HG02885 (cell line): ENCODE results near the gene MATR3.
"Not testable (repeated sequence)": the region's sequence is repeated elsewhere in the genome, so short reads cannot be mapped to it uniquely, and the experiment has no call there.

Experiments
- ATAC-seq: cut with Tn5 transposase; IDR thresholded peaks from one replicate; pipeline ENCODE4 v1.9.1; 2021; ENCODE audit warnings: mild to moderate bottlenecking; ENCODE audit not compliant: unreplicated experiment, poor library complexity

The MATR3 gene

DNA sequence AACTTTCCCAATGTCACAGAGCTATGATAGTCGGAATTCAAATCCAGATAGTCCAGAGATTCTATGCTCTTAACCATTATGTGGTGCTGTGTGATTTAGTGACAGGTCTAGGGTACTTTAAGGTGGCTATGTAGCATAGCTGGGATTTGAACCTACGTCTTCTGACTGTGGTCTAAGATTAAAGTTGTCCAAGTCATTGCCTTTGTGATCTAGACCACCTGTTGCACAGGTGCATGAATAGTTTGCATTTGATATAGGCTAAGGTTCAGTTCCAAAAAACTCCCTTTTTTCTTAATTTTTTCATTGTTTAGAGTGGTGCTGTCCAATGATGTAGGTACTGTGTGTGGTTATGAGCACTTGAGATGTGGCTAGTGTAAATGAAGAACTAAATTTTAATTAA lies 50.6 kb downstream of the MATR3 start:
- no peak for ATAC-seq

DNA sequence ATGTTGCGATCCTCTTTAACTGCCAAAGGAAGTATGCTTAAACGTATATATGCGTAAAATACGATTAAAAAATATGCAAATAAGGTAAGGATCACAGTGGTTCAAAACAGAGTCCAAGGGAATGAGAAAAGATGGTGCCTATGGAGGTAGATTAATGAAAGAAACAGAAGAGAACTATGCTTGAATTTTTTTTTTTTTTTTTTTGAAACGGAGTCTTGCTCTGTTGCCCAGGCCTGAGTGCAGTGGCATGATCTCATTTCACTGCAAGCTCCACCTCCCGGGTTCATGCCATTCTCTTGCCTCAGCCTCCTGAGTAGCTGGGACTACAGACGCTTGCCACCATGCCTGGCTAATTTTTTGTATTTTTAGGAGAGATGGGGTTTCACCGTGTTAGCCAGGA lies 51.9 kb downstream of the MATR3 start:
- not testable (repeated sequence) for ATAC-seq

DNA sequence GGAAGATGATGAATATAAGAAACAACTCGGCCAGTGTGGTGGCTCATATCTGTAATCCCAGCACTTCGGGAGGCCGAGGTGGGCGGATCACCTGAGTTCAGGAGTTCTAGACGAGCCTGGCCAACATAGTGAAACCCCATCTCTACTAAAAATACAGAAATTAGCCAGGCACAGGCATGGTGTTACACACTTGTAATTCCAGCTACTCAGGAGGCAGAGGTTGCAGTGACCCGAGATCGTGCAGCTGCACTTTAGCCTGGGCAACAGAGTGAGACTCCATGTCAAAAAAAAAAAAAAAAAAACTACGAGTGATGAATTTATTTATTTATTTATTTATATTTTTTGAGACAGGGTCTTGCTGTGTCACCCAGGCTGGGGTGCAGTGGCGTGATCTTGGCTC lies 54.3 kb downstream of the MATR3 start:
- ATAC-seq, result not testable (repeated sequence)

DNA sequence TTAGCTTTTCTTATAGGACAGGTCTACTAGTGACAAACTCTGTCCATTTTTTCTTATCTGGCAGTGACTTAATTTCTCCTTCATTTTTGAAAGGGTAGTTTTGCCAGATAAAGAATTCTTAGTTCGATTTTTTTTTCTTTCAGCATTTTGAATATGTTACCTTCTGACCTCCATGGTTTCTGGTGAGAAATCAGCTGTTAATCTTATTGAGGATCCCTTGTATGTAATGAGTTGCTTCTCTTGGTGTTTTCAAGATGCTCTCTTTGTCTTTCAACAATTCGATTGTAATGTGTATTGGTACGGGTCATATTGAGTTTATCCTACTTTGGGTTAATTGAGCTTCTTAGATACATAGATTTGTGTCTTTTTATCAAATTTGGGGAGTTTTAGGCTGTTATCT lies 60.6 kb downstream of the MATR3 start:
- ATAC-seq, result no peak

GRCh38 chr5:139355900-139356299 lies 62.4 kb downstream of the MATR3 start:
- not testable (repeated sequence) for ATAC-seq

- no peak for ATAC-seq
Measured at GRCh38 chr5:139358064-139358463, 64.5 kb downstream of the MATR3 start.

GRCh38 chr5:139360384-139360783 lies 66.8 kb downstream of the MATR3 start:
- ATAC-seq, result no peak

- ATAC-seq, result no peak
Measured at GRCh38 chr5:139361835-139362429, 68.4 kb downstream of the MATR3 start.

DNA sequence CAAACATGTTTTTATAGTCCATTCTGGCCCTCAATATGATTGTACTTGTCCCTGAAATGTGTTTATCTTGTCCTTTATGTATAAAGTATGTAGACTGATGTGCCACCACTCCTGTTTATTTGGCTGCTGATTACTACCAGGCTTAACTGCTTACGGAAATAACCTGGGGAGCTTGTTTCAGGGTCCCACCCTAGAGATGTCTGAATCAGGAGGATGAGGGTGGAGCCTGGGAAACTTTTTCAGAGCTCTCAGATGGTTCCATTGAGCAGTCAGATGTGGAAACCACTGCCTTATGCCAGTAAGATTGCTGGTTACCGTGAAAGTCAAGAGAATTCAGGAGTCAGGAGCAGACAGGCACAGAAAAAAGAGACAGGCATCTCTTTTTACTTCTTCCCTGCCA lies 70.4 kb downstream of the MATR3 start:
- ATAC-seq, result no peak

DNA sequence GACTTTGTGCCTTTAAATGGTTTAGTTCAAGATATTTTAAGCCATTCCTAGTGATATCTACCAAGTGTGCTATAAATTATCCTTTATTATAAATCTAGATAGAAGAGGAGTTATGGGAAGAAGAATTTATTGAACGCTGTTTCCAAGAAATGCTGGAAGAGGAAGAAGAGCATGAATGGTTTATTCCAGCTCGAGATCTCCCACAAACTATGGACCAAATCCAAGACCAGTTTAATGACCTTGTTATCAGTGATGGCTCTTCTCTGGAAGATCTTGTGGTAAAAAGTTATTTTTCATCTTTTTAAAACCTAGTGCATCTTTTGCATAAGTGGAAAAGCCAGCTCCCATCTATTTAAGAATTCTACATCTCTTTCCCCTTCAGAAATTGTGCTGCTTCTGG lies 70.9 kb downstream of the MATR3 start:
- no peak for ATAC-seq

GRCh38 chr5:139368613-139369012 lies 75.1 kb downstream of the MATR3 start:
- no peak for ATAC-seq

DNA sequence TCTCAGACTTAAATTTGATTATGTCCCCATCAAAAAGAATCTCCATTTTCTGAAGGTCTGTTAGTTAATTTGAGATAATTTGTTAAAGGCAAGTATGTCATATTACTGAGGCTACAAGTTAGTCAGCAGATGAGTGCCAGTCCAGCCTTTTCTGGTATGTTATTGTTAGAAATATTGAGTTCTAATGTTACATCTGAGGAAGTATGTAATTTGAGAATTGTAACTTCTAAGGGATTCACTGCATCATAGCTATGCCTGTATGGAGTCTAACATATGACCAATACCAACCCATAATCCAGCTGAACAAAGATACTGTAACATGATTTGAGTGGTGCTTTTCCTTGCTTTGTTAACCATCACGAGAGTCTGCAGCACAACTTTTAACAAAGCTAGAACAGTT lies 75.6 kb downstream of the MATR3 start:
- ATAC-seq, result no peak

GRCh38 chr5:139371482-139372435 lies 78.2 kb downstream of the MATR3 start:
- ATAC-seq, result no peak

- no peak for ATAC-seq
Measured at GRCh38 chr5:139374909-139375308, 81.4 kb downstream of the MATR3 start.

DNA sequence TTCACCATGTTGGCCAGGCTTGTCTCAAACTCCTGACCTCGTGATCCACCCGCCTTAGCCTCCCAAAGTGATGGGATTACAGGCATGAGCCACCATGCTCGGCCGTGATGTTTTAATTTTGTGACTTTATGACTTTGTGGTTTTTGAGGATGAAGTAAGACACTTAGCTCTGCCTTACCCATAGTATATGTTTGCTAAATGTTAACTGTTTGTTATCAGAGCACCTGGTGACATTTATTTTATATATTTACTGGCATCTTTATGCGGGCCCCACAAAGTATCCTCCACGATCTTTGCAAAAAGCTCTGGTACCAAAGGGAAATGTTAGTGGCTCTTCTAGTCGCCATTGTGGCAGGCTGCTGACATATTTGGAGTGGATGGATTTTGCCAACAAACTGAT lies 82.8 kb downstream of the MATR3 start:
- ATAC-seq, result no peak

DNA sequence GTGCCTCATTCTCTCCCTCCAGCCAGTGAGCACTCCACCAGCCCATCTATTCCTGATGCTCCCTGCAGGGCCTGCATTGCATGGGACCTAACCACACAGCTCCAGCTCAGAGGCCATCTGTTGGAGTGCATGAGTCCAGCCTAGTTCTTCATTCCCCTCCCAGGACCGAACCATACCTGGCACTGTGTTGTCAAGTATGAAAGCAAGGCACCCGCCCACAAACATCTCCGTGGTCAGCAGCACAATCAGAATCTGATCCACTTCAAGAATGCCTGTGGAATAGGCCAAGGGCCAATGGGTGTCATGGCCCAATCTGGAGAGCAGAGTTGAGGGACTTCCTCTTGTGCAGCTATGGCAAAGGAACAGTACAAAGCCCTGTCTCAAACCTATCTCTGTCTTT lies 83.7 kb downstream of the MATR3 start:
- no peak for ATAC-seq

GRCh38 chr5:139378101-139378825 lies 84.7 kb downstream of the MATR3 start:
- ATAC-seq, result no peak

DNA sequence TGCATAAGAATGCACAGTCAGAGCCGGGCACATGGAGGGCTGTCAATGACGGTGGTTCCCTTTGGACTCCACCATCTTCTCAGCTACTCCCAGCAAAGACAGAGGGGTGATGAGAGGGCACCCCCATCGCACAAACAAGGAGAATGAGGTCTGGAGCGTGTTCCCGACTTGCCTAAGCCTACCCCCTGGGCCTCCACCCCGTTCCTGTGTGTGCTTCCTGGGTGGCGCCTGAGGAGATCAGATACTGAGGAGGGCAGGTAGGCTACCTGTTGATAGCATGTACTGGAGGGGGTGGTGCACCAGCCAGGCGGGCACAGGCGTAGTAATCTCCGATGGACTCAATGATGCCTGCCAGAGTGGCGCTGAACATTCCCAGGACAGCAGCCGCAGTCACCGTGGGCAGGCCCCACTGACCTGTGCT lies 85.4 kb downstream of the MATR3 start:
- no peak for ATAC-seq

DNA sequence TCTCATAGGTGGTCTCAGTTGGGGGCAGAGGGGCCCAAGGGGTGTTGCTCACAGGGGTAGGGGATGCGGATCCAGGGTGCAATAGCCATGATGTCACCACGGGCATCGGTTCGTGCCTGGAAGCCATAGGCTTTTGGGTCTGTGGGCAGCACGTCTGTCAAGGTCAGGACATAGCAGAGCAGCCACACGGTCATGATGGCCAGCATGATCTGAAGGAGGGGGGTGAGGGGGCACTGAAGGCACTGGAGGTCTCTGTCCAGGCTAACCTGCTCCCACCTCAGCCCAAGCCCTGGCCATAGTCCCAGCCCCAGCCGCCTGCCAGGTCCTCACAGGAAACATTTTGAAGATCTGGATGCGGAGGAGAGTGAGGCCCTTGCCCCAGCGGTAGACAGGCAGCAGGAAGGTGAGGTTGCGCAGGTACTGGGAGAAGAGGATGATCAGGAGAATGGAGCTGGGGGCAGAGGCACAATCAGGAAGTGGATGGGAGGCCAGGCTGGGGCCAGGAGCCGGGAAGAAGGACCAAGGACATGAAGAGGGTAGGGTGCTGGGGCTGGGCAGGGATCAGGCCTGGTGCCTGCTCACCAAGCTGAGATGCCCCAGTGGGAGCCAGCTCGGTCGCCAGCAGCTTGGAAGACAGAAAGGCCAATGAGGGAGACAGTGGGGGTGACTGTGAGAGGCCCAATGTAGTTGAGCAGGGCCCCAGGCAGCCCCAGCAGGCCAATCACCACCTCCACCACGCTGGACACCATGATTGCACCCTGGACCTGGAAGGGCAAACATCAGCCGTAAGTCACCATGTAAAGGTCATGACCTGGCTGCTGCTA lies 86.3 kb downstream of the MATR3 start:
- ATAC-seq, result no peak
